Measurements from ENCODE around the gene SFTPA1. TPM values are rescaled to one million over a fixed set of nuclear protein-coding genes. Genes with fewer than 3 reads are reported as not detected.

Gene SFTPA1
- total RNA-seq, 1 donor from 2014 or later: 0.17 TPM

Other genes starting within 250 kb of the SFTPA1 start
- 49.0 TPM for gene ZCCHC24, start 165.3 kb upstream of the SFTPA1 start, total RNA-seq
- gene EIF5AL1, start 98.4 kb upstream of the SFTPA1 start, total RNA-seq: 0.12 TPM
- 0.35 TPM for gene SFTPA2, start 50.5 kb upstream of the SFTPA1 start, total RNA-seq
- 1.2 TPM for gene NUTM2B, start 92.3 kb downstream of the SFTPA1 start, total RNA-seq
- 0.10 TPM for gene NUTM2E, start 215.8 kb downstream of the SFTPA1 start, total RNA-seq

Data from left ventricle myocardium superior (tissue), 1 donor.